Measurements from ENCODE around the gene ARHGAP9. TPM values are rescaled to one million over a fixed set of nuclear protein-coding genes. Genes with fewer than 3 reads are reported as not detected.
A peak's percentile ranks its signal among the peaks of the same experiment; 100 is the strongest.

Gene ARHGAP9
- total and polyA plus RNA-seq, 2 of the 4 experiments (the other 2 are of a cell fraction) = 0.18 to 0.79 TPM

DNA sequence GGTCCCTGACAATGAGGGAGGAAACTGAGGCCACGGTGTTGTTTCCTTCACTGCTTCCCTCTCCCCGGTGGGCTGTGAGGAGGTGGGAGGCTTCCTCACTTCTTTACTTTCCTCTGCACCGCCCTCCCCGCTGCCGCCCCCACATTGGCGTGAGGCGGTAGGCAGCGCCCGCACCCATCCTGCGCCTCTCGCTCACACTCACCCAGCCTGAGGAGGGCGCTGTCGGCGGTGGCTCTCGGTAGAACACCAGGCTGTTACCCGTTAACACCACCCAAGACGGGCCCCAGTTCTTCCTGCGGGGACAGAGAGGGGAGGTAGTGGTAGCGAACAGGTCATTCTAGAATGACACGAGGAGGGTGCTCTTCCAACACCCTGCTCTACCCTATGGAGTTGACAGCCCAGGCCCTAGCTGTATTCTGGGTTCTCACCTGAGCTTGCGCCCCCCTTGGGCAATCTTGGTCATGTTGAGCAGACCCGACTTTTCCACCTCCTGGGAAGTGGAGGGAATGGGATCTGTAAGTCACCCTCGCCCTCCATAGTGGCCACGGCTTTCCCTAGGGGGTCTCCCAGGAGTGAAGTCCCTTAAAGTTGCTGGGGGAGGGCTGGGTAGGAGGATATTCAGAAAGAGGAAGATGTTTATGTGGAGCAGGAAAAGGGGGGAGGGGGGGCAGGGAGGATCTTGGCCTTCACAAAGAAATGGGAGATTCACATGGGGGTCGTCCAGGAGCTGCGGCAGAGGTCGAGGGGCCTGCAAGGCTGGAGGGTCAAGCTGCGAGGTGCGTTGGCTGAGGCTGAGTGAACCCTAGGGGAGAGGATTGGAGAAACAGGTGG lies 3.3 kb downstream of the ARHGAP9 start (continued):
- TF ChIP-seq BHLHE40 (IDR thresholded peaks at IDR 0.05; ENCODE audit: low read depth, low read length) = no peak

DNA sequence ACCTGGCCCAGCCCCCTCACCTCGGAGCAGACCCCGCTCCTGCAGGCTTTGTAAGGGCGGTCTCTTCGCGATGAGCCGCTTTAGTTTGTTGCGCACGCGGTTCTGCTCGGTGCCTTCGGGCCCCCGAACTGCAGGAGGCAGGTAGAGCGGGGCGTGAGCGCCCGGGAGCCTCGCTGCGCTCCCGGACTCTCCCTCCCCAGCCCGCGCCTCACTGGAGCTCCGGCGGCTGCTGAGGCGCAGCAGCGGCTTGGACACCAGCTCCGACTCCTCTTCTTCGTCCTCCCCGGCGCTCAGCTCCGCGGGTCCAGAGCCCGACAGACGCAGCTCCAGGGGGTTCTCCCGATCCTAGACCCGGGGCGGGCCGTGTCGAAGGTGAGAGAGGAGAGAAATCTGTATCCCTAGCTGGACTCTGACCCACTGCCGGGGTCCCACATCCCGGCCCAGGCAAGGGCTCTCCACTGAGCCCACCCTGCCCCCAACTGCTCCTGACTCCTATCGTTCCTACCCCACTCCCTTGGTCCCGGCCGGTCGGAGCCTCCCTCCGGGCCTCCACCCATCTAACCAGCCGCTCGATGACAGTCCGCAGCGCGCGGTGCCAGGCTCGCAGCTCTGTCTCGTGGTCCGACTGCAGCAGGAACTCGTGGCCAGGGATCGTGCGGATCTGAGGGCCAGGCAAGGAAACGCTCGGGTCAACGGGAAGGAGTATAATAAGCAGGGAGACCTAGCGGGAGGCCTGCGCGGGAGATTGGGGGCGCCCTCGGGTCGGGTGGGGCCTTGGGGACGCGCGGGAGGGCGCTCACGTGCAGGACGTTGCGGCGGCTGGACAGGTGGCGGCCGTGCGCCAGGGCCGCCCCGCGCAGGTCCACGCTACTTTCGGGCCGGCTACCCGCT lies 4.2 kb downstream of the ARHGAP9 start:
- Histone ChIP-seq H2AFZ (replicated peaks; ENCODE audit: low read length, poor library complexity) (peak overlapping the region; percentile 77), H4K20me1 (ENCODE audit: insufficient read depth, low read length) (no peaks in the 10 kb centered on the region), H3K4me2 (ENCODE audit: low read depth, low read length) (peak overlapping the region; percentile 39; the same call in 1 of the 2 replicates), H2AK5ac (ENCODE audit: low read depth, low read length) (no peak overlapping the region), H3K4me3 (ENCODE audit: insufficient read depth, low read depth, low read length) (peak overlapping the region; percentile 3), H3K27ac (ENCODE audit: insufficient read depth, low read length) (no peak overlapping the region), H2BK15ac (ENCODE audit: low read depth, low read length) (no peak overlapping the region), H2BK120ac (ENCODE audit: low read depth, low read length) (no peak overlapping the region), H3K18ac (ENCODE audit: low read depth, low read length) (no peak overlapping the region), H3K14ac (replicated peaks; ENCODE audit: low read depth, low read length) (no peak overlapping the region), H3K9ac (ENCODE audit: low read depth, low read length) (no peak overlapping the region), H2BK5ac (ENCODE audit: low read depth, low read length, poor library complexity, severe bottlenecking) (no peak overlapping the region), H3K4me1 (ENCODE audit: control insufficient read depth, insufficient read depth, low read length) (0 out of 2 replicates have a peak, but pooled peaks cover 3% of the 10 kb centered on the region), H3K56ac (ENCODE audit: extremely low read depth, insufficient read depth, low read length) (no peak overlapping the region), H3K79me1 (ENCODE audit: low read depth in 1 of 2, low read length in 2 of 2) (no peaks in the 10 kb centered on the region), H3K27me3 (ENCODE audit: control insufficient read depth, insufficient read depth, low read length) (peaks cover 56% of the 10 kb centered on the region), H2BK20ac (ENCODE audit: low read depth, low read length) (no peak overlapping the region), H3K9me3 (ENCODE audit: control insufficient read depth, insufficient read depth, low read length) (no peaks in the 10 kb centered on the region; the same call in 1 of the 2 replicates), H2AK9ac (replicated peaks; ENCODE audit: low read depth, low read length, poor library complexity) (peak overlapping the region; percentile 73), H3K4ac (ENCODE audit: low read depth, low read length) (no peak overlapping the region), H4K8ac (ENCODE audit: low read depth in 2 of 2, low read length in 2 of 2) (no peak overlapping the region), H3K23ac (ENCODE audit: low read depth, low read length) (no peak overlapping the region), H4K5ac (ENCODE audit: low read depth, low read length) (no peak overlapping the region), H4K91ac (ENCODE audit: insufficient read depth, low read depth, low read length) (no peak overlapping the region), H3K9me1 (ENCODE audit: insufficient read depth, low read length) (no peaks in the 10 kb centered on the region), H3K36me3 (ENCODE audit: control insufficient read depth, insufficient read depth, low read length) (no peaks in the 10 kb centered on the region)
- intact Hi-C loops (cut with micrococcal nuclease) (no loop called here), in situ Hi-C loops (cut with MboI; ENCODE audit: low sequenced_read_pairs) (no loop called here), dilution Hi-C loops (cut with HindIII; ENCODE audit: low sequenced_read_pairs, unreplicated experiment) (no loop called here)
- DNase-seq (no peak), ATAC-seq (ENCODE audit: low read depth) (peak; percentile 70)
- POLR2A ChIA-PET (ENCODE audit: unreplicated experiment) = no interaction called here
- BruUV-seq (replicated peaks) = no TSS peak
- TF ChIP-seq MXI1 (IDR thresholded peaks at IDR 0.05; ENCODE audit: borderline replicate concordance, low read depth, low read length) = peak; percentile 85; the same call in 1 of the 2 replicates
- no peak for TF ChIP-seq RAD21 (IDR thresholded peaks at IDR 0.05; ENCODE audit: low read length)
- peak; percentile 65 for TF ChIP-seq BHLHE40 (IDR thresholded peaks at IDR 0.05; ENCODE audit: low read depth, low read length)
- 0% methylated on average over 15 of the region's 84 CpGs; no CpG with 5 or more reads in 1 of the 2 experiments for WGBS, 2 experiments (ENCODE audit: extremely low coverage in 2 of 2, insufficient read length in 1 of 2)
- CTCF ChIA-PET = interaction anchor here (1.1 to 1.9 kb wide), 3 partner anchors 13 to 20 kb away, joined by 3 to 8 read pairs (median 4); partner anchors contain the start of genes GLI1 and INHBE
